Liver (tissue), 9 donors: ENCODE results near the gene CS. TPM values are rescaled to one million over a fixed set of nuclear protein-coding genes. Genes with fewer than 3 reads are reported as not detected.

ENCODE experiments used
- DNase-seq: peaks from one replicate; pipeline ENCODE4 v3.0.0-alpha.2; 2017; ENCODE audit warnings: low spot score
- H3K27ac ChIP-seq, 2 donors: one replicate each; pipeline ENCODE4 v1.7.0; 2013; ENCODE audit warnings: inconsistent platforms in 2 of 2, low read length in 2 of 2, control low read depth in 1 of 2, low read depth in 1 of 2, mild to moderate bottlenecking in 1 of 2
- H3K27me3 ChIP-seq, 4 donors: one replicate each; pipeline versions ENCODE4 v1.6.1 to v1.7.0; 2013; ENCODE audit warnings: low read length in 3 of 4, inconsistent platforms in 1 of 4, mild to moderate bottlenecking in 1 of 4, moderate library complexity in 1 of 4; ENCODE audit not compliant: control insufficient read depth in 4 of 4, insufficient read depth in 4 of 4
- H3K36me3 ChIP-seq, 4 donors: one replicate each; pipeline versions ENCODE4 v1.6.1 to v1.7.0; 2013; ENCODE audit warnings: low read length in 3 of 4, mild to moderate bottlenecking in 3 of 4, low read depth in 1 of 4, moderate library complexity in 1 of 4; ENCODE audit not compliant: control insufficient read depth in 4 of 4, insufficient read depth in 3 of 4
- H3K4me1 ChIP-seq, 4 donors: one replicate each; pipeline versions ENCODE4 v1.6.1 to v1.7.0; 2013; ENCODE audit warnings: low read length in 3 of 4, mild to moderate bottlenecking in 3 of 4, moderate library complexity in 1 of 4; ENCODE audit not compliant: control insufficient read depth in 4 of 4, insufficient read depth in 4 of 4
- H3K4me3 ChIP-seq, 3 donors: one replicate each; pipeline versions ENCODE4 v1.6.1 to v1.7.0; 2013; ENCODE audit warnings: low read length in 3 of 3, control low read depth in 1 of 3, low read depth in 1 of 3, mild to moderate bottlenecking in 1 of 3
- H3K9ac ChIP-seq, 2 donors: one replicate each; pipeline ENCODE4 v1.7.0; 2013; ENCODE audit warnings: low read length in 2 of 2, mild to moderate bottlenecking in 2 of 2, moderate library complexity in 2 of 2, control low read depth in 1 of 2, low read depth in 1 of 2
- H3K9me3 ChIP-seq, 4 donors: one replicate each; pipeline versions ENCODE4 v1.6.1 to v1.7.0; 2013; ENCODE audit warnings: low read length in 3 of 4; ENCODE audit not compliant: control insufficient read depth in 4 of 4
- ATF3 ChIP-seq: IDR thresholded peaks from 2 replicates; pipeline ENCODE4 v1.6.1; 2016; ENCODE audit warnings: antibody characterized with exemption
- EGR1 ChIP-seq, 2 donors: IDR thresholded peaks; 2 replicates each; pipeline ENCODE4 v1.6.1; 2016 to 2018; ENCODE audit warnings: antibody characterized with exemption in 2 of 2, low read depth in 2 of 2
- FOXA1 ChIP-seq: IDR thresholded peaks from 2 replicates; pipeline ENCODE4 v1.6.1; 2016; ENCODE audit warnings: antibody characterized with exemption
- FOXA2 ChIP-seq: IDR thresholded peaks from 2 replicates; pipeline ENCODE4 v1.6.1; 2016; ENCODE audit warnings: antibody characterized with exemption
- GABPA ChIP-seq, 2 donors: IDR thresholded peaks in 1 of 2; conservative IDR thresholded peaks in 1 of 2; 2 replicates each; pipeline ENCODE4 v1.6.1; 2016; ENCODE audit warnings: antibody characterized with exemption in 2 of 2, mild to moderate bottlenecking in 1 of 2, moderate library complexity in 1 of 2
- HNF4A ChIP-seq, 2 donors: conservative IDR thresholded peaks; 2 replicates each; pipeline ENCODE4 v1.6.1; 2016; ENCODE audit warnings: antibody characterized with exemption in 2 of 2, mild to moderate bottlenecking in 2 of 2
- HNF4G ChIP-seq: IDR thresholded peaks from 2 replicates; pipeline ENCODE4 v1.6.1; 2016; ENCODE audit warnings: antibody characterized with exemption
- JUND ChIP-seq, 2 donors: IDR thresholded peaks; 2 replicates each; pipeline ENCODE4 v1.6.1; 2016; ENCODE audit warnings: antibody characterized with exemption in 2 of 2
- MAX ChIP-seq: IDR thresholded peaks from 2 replicates; pipeline ENCODE4 v1.6.1; 2016; ENCODE audit warnings: antibody characterized with exemption
- NR2F2 ChIP-seq: IDR thresholded peaks from 2 replicates; pipeline ENCODE4 v1.6.1; 2016; ENCODE audit warnings: antibody characterized with exemption
- RAD21 ChIP-seq, 2 donors: IDR thresholded peaks; 2 replicates each; pipeline ENCODE4 v1.6.1; 2016; ENCODE audit warnings: antibody characterized with exemption in 2 of 2, mild to moderate bottlenecking in 2 of 2
- RXRA ChIP-seq, 2 donors: IDR thresholded peaks; 2 replicates each; pipeline ENCODE4 v1.6.1; 2017 to 2018; ENCODE audit warnings: antibody characterized with exemption in 2 of 2, mild to moderate bottlenecking in 1 of 2
- SP1 ChIP-seq: IDR thresholded peaks from 2 replicates; pipeline ENCODE4 v1.6.1; 2018; ENCODE audit warnings: antibody characterized with exemption, mild to moderate bottlenecking
- TAF1 ChIP-seq: conservative IDR thresholded peaks from 2 replicates; pipeline ENCODE4 v1.6.1; 2016; ENCODE audit warnings: antibody characterized with exemption, mild to moderate bottlenecking
- YY1 ChIP-seq: IDR thresholded peaks from 2 replicates; pipeline ENCODE4 v1.6.1; 2016; ENCODE audit warnings: antibody characterized with exemption, mild to moderate bottlenecking
- WGBS: extraction: QIAGEN DNeasy Blood & Tissue Kit; methylation state at CpG from one replicate; pipeline ENCODE4 v1.1.7; 2013; 5-methylcytosine and 5-hydroxymethylcytosine counted together
- polyA plus RNA-seq, 2 donors: library from polyadenylated mRNA; stranded (reverse) in 1 of 2; unstranded in 1 of 2; fragments of 200-250 nt in 1 of 2; fragments of >200 nt in 1 of 2; fragmentation: Nextera tagmentation in 1 of 2; extraction: Ambion mirVana in 1 of 2; gene quantifications; one replicate each; pipeline versions ENCODE4 v1.2.1 to v1.2.3, GENCODE V29; 2013 to 2015
- total RNA-seq, 2 donors: library from RNA; depleted of rRNA; stranded (reverse); fragments of >200 nt; gene quantifications; one replicate each; pipeline ENCODE4 v1.2.3, GENCODE V29; 2014
- TF ChIP-seq, protein P1 (sequence below): fragments of 150-350 bp; IDR thresholded peaks from 2 replicates; pipeline ENCODE4 v1.5.1; 2017; ENCODE audit warnings: improper control_type of control experiment, low read depth, low read length; ENCODE audit not compliant: missing input control
- TF ChIP-seq, protein P2 (sequence below): IDR thresholded peaks from 2 replicates; pipeline ENCODE4 v1.6.1; 2016; ENCODE audit warnings: antibody characterized with exemption
- TF ChIP-seq, protein P3 (sequence below): IDR thresholded peaks from 2 replicates; pipeline ENCODE4 v1.6.1; 2016; ENCODE audit warnings: antibody characterized with exemption, mild to moderate bottlenecking
- donor health status: healthy.
- donor health status: healthy.
- donor health status: healthy.
- donor health status: healthy.
- donor health status: healthy.

Gene CS
- total and polyA plus RNA-seq, 4 donors: 33.8 to 79.9 (median 47.5) TPM

DNA sequence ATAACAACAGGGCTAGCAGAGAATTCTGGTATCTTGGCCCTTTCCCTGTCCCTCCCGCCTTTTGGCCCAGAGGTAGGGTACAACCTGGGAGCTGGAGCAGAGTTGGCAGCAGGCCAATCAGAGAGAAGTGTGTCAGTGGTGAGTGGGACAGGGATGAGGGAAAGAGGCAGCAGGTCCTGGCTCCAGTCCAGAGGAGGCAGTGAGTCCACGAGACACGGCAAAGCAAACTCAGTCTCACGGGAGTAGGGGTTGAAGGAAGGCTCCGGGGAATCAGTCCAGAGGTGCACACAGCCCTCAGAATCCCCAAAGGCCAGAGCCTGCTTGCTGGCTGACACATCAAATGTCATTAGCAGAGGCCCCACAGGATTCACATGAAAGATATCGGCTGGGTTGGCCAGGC, 26.4 kb upstream of the CS start:
- Histone ChIP-seq H3K27me3 (no peaks in the 10 kb centered on the region), H3K36me3 (peaks cover 0 to 65% (median 62%) of the 10 kb centered on the region in 4 donors), H3K4me3 (no peak overlapping the region), H3K4me1 (peaks cover 0 to 4% (median 2%) of the 10 kb centered on the region in 4 donors), H3K9ac (no peak overlapping the region), H3K27ac (no peak overlapping the region), H3K9me3 (no peaks in the 10 kb centered on the region)
- no peak for DNase-seq
- 77% methylated on average over 6 of the region's 6 CpGs for WGBS
- no peak for TF ChIP-seq JUND (IDR thresholded peaks at IDR 0.05)
- TF ChIP-seq, protein P1, sequence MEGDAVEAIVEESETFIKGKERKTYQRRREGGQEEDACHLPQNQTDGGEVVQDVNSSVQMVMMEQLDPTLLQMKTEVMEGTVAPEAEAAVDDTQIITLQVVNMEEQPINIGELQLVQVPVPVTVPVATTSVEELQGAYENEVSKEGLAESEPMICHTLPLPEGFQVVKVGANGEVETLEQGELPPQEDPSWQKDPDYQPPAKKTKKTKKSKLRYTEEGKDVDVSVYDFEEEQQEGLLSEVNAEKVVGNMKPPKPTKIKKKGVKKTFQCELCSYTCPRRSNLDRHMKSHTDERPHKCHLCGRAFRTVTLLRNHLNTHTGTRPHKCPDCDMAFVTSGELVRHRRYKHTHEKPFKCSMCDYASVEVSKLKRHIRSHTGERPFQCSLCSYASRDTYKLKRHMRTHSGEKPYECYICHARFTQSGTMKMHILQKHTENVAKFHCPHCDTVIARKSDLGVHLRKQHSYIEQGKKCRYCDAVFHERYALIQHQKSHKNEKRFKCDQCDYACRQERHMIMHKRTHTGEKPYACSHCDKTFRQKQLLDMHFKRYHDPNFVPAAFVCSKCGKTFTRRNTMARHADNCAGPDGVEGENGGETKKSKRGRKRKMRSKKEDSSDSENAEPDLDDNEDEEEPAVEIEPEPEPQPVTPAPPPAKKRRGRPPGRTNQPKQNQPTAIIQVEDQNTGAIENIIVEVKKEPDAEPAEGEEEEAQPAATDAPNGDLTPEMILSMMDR: no peak
- no peak for TF ChIP-seq NR2F2
- no peak for TF ChIP-seq FOXA2
- no peak for TF ChIP-seq TAF1
- TF ChIP-seq EGR1 (IDR thresholded peaks at IDR 0.05; ENCODE audit: low read depth in 2 of 2): no peak
- no peak for TF ChIP-seq ATF3

DNA sequence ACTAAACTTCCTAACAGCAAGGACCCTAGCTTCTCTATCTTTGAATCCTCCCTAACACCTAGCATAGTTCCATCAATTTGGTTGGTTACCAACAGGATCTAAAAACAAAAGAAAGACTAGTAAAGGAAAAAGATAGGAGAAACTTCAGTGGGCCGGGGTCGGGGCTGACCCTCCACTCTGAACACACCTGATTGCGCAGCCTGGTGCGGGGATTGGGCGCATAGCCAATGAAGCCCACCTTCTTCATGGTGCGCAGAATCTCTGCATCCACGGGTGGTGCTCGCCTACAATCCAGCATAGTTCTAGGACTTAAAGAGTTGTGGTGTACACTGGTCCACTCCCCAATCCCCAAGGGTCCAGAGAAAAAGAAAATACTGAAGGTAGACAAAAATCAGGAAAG, 26.0 kb upstream of the CS start:
- no peak for DNase-seq
- Histone ChIP-seq H3K9me3 (no peaks in the 10 kb centered on the region), H3K4me3 (no peak overlapping the region), H3K27ac (no peak overlapping the region), H3K4me1 (peaks cover 0 to 4% (median 0%) of the 10 kb centered on the region in 4 donors), H3K27me3 (no peaks in the 10 kb centered on the region), H3K9ac (no peak overlapping the region), H3K36me3 (peaks cover 0 to 65% (median 62%) of the 10 kb centered on the region in 4 donors)
- 96% methylated on average over 8 of the region's 8 CpGs for WGBS
- TF ChIP-seq SP1: no peak
- TF ChIP-seq TAF1: no peak
- no peak for TF ChIP-seq ATF3
- TF ChIP-seq EGR1 (IDR thresholded peaks at IDR 0.05; ENCODE audit: low read depth in 2 of 2): no peak
- no peak for TF ChIP-seq RAD21 (IDR thresholded peaks at IDR 0.05)
- no peak for TF ChIP-seq FOXA1
- TF ChIP-seq, protein P2, sequence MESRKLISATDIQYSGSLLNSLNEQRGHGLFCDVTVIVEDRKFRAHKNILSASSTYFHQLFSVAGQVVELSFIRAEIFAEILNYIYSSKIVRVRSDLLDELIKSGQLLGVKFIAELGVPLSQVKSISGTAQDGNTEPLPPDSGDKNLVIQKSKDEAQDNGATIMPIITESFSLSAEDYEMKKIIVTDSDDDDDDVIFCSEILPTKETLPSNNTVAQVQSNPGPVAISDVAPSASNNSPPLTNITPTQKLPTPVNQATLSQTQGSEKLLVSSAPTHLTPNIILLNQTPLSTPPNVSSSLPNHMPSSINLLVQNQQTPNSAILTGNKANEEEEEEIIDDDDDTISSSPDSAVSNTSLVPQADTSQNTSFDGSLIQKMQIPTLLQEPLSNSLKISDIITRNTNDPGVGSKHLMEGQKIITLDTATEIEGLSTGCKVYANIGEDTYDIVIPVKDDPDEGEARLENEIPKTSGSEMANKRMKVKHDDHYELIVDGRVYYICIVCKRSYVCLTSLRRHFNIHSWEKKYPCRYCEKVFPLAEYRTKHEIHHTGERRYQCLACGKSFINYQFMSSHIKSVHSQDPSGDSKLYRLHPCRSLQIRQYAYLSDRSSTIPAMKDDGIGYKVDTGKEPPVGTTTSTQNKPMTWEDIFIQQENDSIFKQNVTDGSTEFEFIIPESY: no peak
- TF ChIP-seq, protein P3, sequence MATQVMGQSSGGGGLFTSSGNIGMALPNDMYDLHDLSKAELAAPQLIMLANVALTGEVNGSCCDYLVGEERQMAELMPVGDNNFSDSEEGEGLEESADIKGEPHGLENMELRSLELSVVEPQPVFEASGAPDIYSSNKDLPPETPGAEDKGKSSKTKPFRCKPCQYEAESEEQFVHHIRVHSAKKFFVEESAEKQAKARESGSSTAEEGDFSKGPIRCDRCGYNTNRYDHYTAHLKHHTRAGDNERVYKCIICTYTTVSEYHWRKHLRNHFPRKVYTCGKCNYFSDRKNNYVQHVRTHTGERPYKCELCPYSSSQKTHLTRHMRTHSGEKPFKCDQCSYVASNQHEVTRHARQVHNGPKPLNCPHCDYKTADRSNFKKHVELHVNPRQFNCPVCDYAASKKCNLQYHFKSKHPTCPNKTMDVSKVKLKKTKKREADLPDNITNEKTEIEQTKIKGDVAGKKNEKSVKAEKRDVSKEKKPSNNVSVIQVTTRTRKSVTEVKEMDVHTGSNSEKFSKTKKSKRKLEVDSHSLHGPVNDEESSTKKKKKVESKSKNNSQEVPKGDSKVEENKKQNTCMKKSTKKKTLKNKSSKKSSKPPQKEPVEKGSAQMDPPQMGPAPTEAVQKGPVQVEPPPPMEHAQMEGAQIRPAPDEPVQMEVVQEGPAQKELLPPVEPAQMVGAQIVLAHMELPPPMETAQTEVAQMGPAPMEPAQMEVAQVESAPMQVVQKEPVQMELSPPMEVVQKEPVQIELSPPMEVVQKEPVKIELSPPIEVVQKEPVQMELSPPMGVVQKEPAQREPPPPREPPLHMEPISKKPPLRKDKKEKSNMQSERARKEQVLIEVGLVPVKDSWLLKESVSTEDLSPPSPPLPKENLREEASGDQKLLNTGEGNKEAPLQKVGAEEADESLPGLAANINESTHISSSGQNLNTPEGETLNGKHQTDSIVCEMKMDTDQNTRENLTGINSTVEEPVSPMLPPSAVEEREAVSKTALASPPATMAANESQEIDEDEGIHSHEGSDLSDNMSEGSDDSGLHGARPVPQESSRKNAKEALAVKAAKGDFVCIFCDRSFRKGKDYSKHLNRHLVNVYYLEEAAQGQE: no peak
- TF ChIP-seq, protein P1: no peak
- no peak for TF ChIP-seq NR2F2
- TF ChIP-seq FOXA2: no peak
- no peak for TF ChIP-seq GABPA (IDR thresholded peaks at IDR 0.05 in 1 of 2, conservative IDR thresholded peaks at IDR 0.05 in 1 of 2)
- no peak for TF ChIP-seq MAX
- no peak for TF ChIP-seq HNF4G
- no peak for TF ChIP-seq JUND (IDR thresholded peaks at IDR 0.05)
- TF ChIP-seq YY1: no peak
- no peak for TF ChIP-seq HNF4A (conservative IDR thresholded peaks at IDR 0.05)
- TF ChIP-seq RXRA (IDR thresholded peaks at IDR 0.05): no peak
